ENCODE data around the gene DUOX2.

Gene DUOX2

GRCh38 chr15:45114076-45114750 is at the start of gene DUOX2, which contains the start of gene DUOXA2:
TSS of gene DUOX2 (minus strand) at chr15:45114172. CDS start at chr15:45113411, 761 bp downstream.
TSS of gene DUOXA2 (plus strand) at chr15:45114326. CDS start at chr15:45114606, 280 bp downstream.
- FAIRE-seq: no peak

GRCh38 chr15:45163508-45163856 is 49.5 kb upstream of the DUOX2 start:
- no peak for FAIRE-seq

- FAIRE-seq: no peak
Measured at GRCh38 chr15:45162771-45163507, 49.0 kb upstream of the DUOX2 start.

GRCh38 chr15:45161666-45162065 is 47.7 kb upstream of the DUOX2 start:
- FAIRE-seq: no peak

GRCh38 chr15:45157974-45158373 is 44.0 kb upstream of the DUOX2 start:
- FAIRE-seq: no peak

GRCh38 chr15:45156744-45157455 is 42.9 kb upstream of the DUOX2 start:
- FAIRE-seq: no peak

GRCh38 chr15:45155739-45156138 is 41.8 kb upstream of the DUOX2 start:
- FAIRE-seq: no peak

- no peak for FAIRE-seq
Measured at GRCh38 chr15:45151998-45152828, 38.2 kb upstream of the DUOX2 start.

- no peak for FAIRE-seq
Measured at GRCh38 chr15:45150997-45151396, 37.0 kb upstream of the DUOX2 start.

- no peak for FAIRE-seq
Measured at GRCh38 chr15:45150481-45150880, 36.5 kb upstream of the DUOX2 start.

GRCh38 chr15:45149060-45149459 is 35.1 kb upstream of the DUOX2 start:
- no peak for FAIRE-seq

GRCh38 chr15:45148076-45149059 is 34.4 kb upstream of the DUOX2 start:
- no peak for FAIRE-seq

- FAIRE-seq: no peak
Measured at GRCh38 chr15:45147606-45148005, 33.6 kb upstream of the DUOX2 start.

- FAIRE-seq: no peak
Measured at GRCh38 chr15:45146405-45146804, 32.4 kb upstream of the DUOX2 start.

- FAIRE-seq: no peak
Measured at GRCh38 chr15:45144775-45145174, 30.8 kb upstream of the DUOX2 start.

GRCh38 chr15:45143946-45144345 is 30.0 kb upstream of the DUOX2 start:
- no peak for FAIRE-seq

- no peak for FAIRE-seq
Measured at GRCh38 chr15:45143056-45143455, 29.1 kb upstream of the DUOX2 start.

GRCh38 chr15:45141386-45141785 is 27.4 kb upstream of the DUOX2 start:
- no peak for FAIRE-seq

- no peak for FAIRE-seq
Measured at GRCh38 chr15:45140557-45141250, 26.7 kb upstream of the DUOX2 start.

- no peak for FAIRE-seq
Measured at GRCh38 chr15:45139770-45140169, 25.8 kb upstream of the DUOX2 start.

Measured in TTC549 (cell line).